Smooth muscle cell (in vitro differentiated cells): ENCODE measurements around the gene DNAH10. TPM values are rescaled to one million over a fixed set of nuclear protein-coding genes. Genes with fewer than 3 reads are reported as not detected.

ENCODE experiments used
- DNase-seq: peaks from one replicate; lab custom pipeline; 2025; ENCODE audit not compliant: unreplicated experiment; lab: John Stamatoyannopoulos, UW
- H2AFZ ChIP-seq: fragments of 200-600 bp; sonication (generic); 2 replicates; pipeline ENCODE4 v1.6.0; 2016; ENCODE audit warnings: antibody characterized with exemption, low read depth, mild to moderate bottlenecking
- H3F3A ChIP-seq: fragments of 200-600 bp; sonication (generic); 2 replicates; pipeline ENCODE4 v1.6.0; 2017; ENCODE audit warnings: antibody characterized with exemption, low read depth
- H3K27ac ChIP-seq: fragments of 200-600 bp; sonication (generic); 2 replicates; pipeline ENCODE4 v1.5.1; 2016; ENCODE audit warnings: low read depth, mild to moderate bottlenecking
- H3K27me3 ChIP-seq: fragments of 200-600 bp; sonication (generic); 2 replicates; pipeline ENCODE4 v1.6.1; 2016; ENCODE audit warnings: low read depth, mild to moderate bottlenecking
- H3K36me3 ChIP-seq: fragments of 200-600 bp; sonication (generic); 2 replicates; pipeline ENCODE4 v1.5.1; 2016; ENCODE audit warnings: low read depth
- H3K4me1 ChIP-seq: fragments of 200-600 bp; sonication (generic); 2 replicates; pipeline ENCODE4 v1.5.1; 2016; ENCODE audit warnings: low read depth
- H3K4me2 ChIP-seq: fragments of 200-600 bp; sonication (generic); 2 replicates; pipeline ENCODE4 v1.6.0; 2016; ENCODE audit warnings: mild to moderate bottlenecking
- H3K4me3 ChIP-seq: fragments of 200-600 bp; sonication (generic); 2 replicates; pipeline ENCODE4 v1.5.1; 2016; ENCODE audit warnings: mild to moderate bottlenecking
- H3K79me2 ChIP-seq: fragments of 200-600 bp; sonication (generic); 2 replicates; pipeline ENCODE4 v1.6.0; 2016; ENCODE audit warnings: low read depth, mild to moderate bottlenecking
- H3K9ac ChIP-seq: fragments of 200-600 bp; sonication (generic); 2 replicates; pipeline ENCODE4 v1.6.0; 2016; ENCODE audit warnings: low read depth
- H3K9me3 ChIP-seq: fragments of 200-600 bp; sonication (generic); replicated peaks from 2 replicates; pipeline ENCODE4 v1.5.1; 2016; ENCODE audit warnings: low read depth
- H4K20me1 ChIP-seq: fragments of 200-600 bp; sonication (generic); 2 replicates; pipeline ENCODE4 v1.6.0; 2016; ENCODE audit warnings: low read depth
- WGBS: methylation state at CpG from one replicate; pipeline ENCODE4 v1.1.7; 2016; ENCODE audit warnings: low lambda C conversion rate; 5-methylcytosine and 5-hydroxymethylcytosine counted together
- polyA plus RNA-seq: library from polyadenylated mRNA; unstranded; fragments of >200 nt; fragmentation: Nextera tagmentation; extraction: Ambion mirVana; gene quantifications from 2 replicates; pipeline ENCODE4 v1.2.1, GENCODE V29; 2016
- total RNA-seq: library from RNA; depleted of rRNA; stranded (reverse); fragments of >200 nt; gene quantifications from 2 replicates; pipeline ENCODE4 v1.2.3, GENCODE V29; 2014
- TF ChIP-seq, protein P1 (sequence below): fragments of 200-600 bp; sonication (generic); IDR thresholded peaks from 2 replicates; pipeline ENCODE4 v1.5.1; 2017; ENCODE audit warnings: borderline replicate concordance, mild to moderate bottlenecking, antibody characterized with exemption; ENCODE audit not compliant: insufficient read depth, poor library complexity, severe bottlenecking

DNAH10 gene
- total and polyA plus RNA-seq, 2 experiments from 2014 or later, result 1.5 to 2.2 TPM

DNA sequence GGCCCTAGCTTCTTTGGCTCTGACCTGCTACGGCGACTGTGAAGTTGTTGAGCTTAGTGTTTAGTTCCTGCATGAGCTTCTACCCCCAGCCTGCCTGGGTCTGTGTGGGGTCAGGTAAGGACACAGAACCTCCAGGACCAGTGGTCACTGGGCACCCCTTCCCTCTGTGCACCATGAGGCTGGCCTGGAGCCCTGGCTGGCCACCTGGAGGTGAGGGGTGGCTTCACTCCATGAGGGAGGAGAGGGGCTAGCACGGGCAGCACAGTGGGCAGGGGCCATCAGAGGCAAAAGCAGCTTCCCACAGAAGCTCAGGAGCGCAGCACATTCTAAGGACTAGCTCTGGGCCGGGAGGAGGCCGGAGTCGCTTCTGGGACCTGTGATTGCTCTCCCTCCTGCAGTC is 173.9 kb downstream of the DNAH10 start:
- H3F3A ChIP-seq, result peaks cover 6% of the 10 kb centered on the region
- no peaks in the 10 kb centered on the region for H3K27me3 ChIP-seq
- no peak overlapping the region for H3K27ac ChIP-seq
- 95% methylated on average over 7 of the region's 7 CpGs for WGBS
- peaks cover 9% of the 10 kb centered on the region for H3K36me3 ChIP-seq
- no peaks in the 10 kb centered on the region for H3K9me3 ChIP-seq
- TF ChIP-seq, protein P1, sequence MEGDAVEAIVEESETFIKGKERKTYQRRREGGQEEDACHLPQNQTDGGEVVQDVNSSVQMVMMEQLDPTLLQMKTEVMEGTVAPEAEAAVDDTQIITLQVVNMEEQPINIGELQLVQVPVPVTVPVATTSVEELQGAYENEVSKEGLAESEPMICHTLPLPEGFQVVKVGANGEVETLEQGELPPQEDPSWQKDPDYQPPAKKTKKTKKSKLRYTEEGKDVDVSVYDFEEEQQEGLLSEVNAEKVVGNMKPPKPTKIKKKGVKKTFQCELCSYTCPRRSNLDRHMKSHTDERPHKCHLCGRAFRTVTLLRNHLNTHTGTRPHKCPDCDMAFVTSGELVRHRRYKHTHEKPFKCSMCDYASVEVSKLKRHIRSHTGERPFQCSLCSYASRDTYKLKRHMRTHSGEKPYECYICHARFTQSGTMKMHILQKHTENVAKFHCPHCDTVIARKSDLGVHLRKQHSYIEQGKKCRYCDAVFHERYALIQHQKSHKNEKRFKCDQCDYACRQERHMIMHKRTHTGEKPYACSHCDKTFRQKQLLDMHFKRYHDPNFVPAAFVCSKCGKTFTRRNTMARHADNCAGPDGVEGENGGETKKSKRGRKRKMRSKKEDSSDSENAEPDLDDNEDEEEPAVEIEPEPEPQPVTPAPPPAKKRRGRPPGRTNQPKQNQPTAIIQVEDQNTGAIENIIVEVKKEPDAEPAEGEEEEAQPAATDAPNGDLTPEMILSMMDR, result no peak
- H4K20me1 ChIP-seq, result no peaks in the 10 kb centered on the region
- H3K79me2 ChIP-seq, result no peaks in the 10 kb centered on the region
- no peak overlapping the region for H2AFZ ChIP-seq
- no peaks in the 10 kb centered on the region for H3K4me1 ChIP-seq
- H3K9ac ChIP-seq, result no peak overlapping the region
- no peak for DNase-seq
- H3K4me3 ChIP-seq, result no peak overlapping the region
- H3K4me2 ChIP-seq, result no peak overlapping the region

DNA sequence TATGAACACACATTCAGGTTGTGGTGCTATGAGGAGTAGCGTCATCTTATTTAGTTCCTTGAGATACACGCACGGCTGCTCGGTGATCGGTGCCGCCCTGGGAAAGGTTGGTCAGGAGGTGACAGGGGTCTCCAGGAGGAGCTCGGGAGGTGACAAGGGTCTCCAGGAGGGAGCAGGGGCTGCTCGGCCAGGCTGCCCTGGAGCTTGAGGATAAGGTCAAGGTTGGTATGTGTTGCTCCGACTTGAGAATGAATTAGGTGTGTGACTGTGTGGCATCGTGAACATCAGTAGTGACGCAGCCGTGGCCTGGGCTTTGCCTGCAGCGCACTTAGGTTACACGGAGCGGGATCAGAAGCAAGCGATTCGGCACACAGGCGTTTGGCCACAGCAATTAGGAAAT is 174.4 kb downstream of the DNAH10 start:
- Histone ChIP-seq H3K79me2 (no peaks in the 10 kb centered on the region), H3K27ac (no peak overlapping the region), H3K9me3 (no peaks in the 10 kb centered on the region), H3K4me3 (no peak overlapping the region), H4K20me1 (no peaks in the 10 kb centered on the region), H3F3A (peaks cover 6% of the 10 kb centered on the region), H3K4me2 (no peak overlapping the region), H3K4me1 (no peaks in the 10 kb centered on the region), H2AFZ (no peak overlapping the region), H3K36me3 (peaks cover 9% of the 10 kb centered on the region), H3K27me3 (no peaks in the 10 kb centered on the region), H3K9ac (no peak overlapping the region)
- no peak for DNase-seq
- TF ChIP-seq, protein P1, result no peak
- 97% methylated on average over 18 of the region's 18 CpGs for WGBS

DNA sequence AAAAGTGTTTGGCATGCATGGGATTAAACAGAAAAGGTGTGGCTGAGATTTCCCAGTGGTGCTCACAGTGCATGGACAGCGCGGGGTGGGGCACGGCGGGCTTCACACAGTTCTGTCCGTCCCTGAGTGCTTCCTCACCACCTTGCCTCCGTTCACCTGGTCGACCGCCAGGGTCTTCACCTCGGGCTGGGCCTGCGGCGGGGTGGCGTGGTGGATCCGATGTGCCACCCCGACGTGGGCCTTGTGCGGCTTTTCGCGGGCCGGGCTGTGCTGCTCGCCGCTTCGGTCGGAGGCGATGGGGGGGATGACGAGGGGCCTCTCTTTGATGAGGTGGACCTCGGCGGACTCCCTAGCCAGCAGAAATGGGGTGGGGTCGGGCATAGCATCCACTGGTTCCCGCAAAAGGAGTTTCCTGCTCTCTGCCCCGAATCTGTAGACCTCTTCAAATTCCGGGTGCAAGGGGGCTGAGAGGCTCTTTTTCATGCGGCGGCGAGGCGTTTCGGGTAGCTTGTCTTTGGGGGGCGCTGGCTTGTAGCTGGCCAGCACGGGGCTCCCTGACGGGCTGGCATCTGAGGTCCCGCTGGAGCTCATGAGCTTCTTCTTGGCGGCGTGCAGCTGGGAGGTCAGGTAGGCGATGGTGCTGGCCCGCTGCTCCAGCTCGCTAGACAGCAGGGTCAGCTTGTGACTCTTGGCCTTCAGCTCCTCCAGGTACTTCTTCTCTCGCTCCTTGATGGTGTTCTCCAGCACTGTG is 175.0 kb downstream of the DNAH10 start:
- 97% methylated on average over 44 of the region's 46 CpGs for WGBS
- Histone ChIP-seq H3K4me3 (no peak overlapping the region), H3K79me2 (no peaks in the 10 kb centered on the region), H3K27ac (peak overlapping the region; percentile 67), H4K20me1 (peaks cover 3% of the 10 kb centered on the region), H3K27me3 (no peaks in the 10 kb centered on the region), H3K36me3 (peaks cover 9% of the 10 kb centered on the region), H3K9ac (no peak overlapping the region), H3K4me2 (peak overlapping the region; percentile 63), H3K9me3 (no peaks in the 10 kb centered on the region), H3F3A (peaks cover 6% of the 10 kb centered on the region), H3K4me1 (no peaks in the 10 kb centered on the region), H2AFZ (no peak overlapping the region)
- no peak for DNase-seq
- TF ChIP-seq, protein P1, result no peak
